ENCODE data around the gene PCARE.

Gene PCARE

GRCh38 chr2:29039718-29040480 lies 34.4 kb downstream of the PCARE start:
- DNase-seq (ENCODE audit: low read depth in 1 of 2, low spot score in 1 of 2), result no peak

- no peak for DNase-seq (ENCODE audit: low read depth in 1 of 2, low spot score in 1 of 2)
Observed at GRCh38 chr2:29035016-29035745, 39.1 kb downstream of the PCARE start.

GRCh38 chr2:29033656-29034055 lies 40.7 kb downstream of the PCARE start:
- no peak for DNase-seq (ENCODE audit: low read depth in 1 of 2, low spot score in 1 of 2)

GRCh38 chr2:29033172-29033571 lies 41.2 kb downstream of the PCARE start:
- DNase-seq (ENCODE audit: low read depth in 1 of 2, low spot score in 1 of 2), result no peak

GRCh38 chr2:29032189-29032588 lies 42.1 kb downstream of the PCARE start:
- no peak for DNase-seq (ENCODE audit: low read depth in 1 of 2, low spot score in 1 of 2)

GRCh38 chr2:29031046-29031445 lies 43.3 kb downstream of the PCARE start:
- DNase-seq (ENCODE audit: low read depth in 1 of 2, low spot score in 1 of 2), result no peak

GRCh38 chr2:29025711-29026110 lies 48.6 kb downstream of the PCARE start:
- DNase-seq (ENCODE audit: low read depth in 1 of 2, low spot score in 1 of 2), result no peak

GRCh38 chr2:29024882-29025430 lies 49.4 kb downstream of the PCARE start:
- no peak for DNase-seq (ENCODE audit: low read depth in 1 of 2, low spot score in 1 of 2)

- DNase-seq (ENCODE audit: low read depth in 1 of 2, low spot score in 1 of 2), result no peak
Observed at GRCh38 chr2:29023188-29023587, 51.1 kb downstream of the PCARE start.

GRCh38 chr2:29022679-29023078 lies 51.6 kb downstream of the PCARE start:
- DNase-seq (ENCODE audit: low read depth in 1 of 2, low spot score in 1 of 2), result no peak

GRCh38 chr2:29021886-29022285 lies 52.4 kb downstream of the PCARE start:
- DNase-seq (ENCODE audit: low read depth in 1 of 2, low spot score in 1 of 2), result no peak

GRCh38 chr2:29017716-29018435 lies 56.4 kb downstream of the PCARE start:
- no peak for DNase-seq (ENCODE audit: low read depth in 1 of 2, low spot score in 1 of 2)

- DNase-seq (ENCODE audit: low read depth in 1 of 2, low spot score in 1 of 2), result no peak
Observed at GRCh38 chr2:29016504-29016903, 57.8 kb downstream of the PCARE start.

GRCh38 chr2:29015701-29016470 lies 58.4 kb downstream of the PCARE start:
- DNase-seq (ENCODE audit: low read depth in 1 of 2, low spot score in 1 of 2), result no peak

- peak; percentile 41 to 44 for DNase-seq (ENCODE audit: low read depth in 1 of 2, low spot score in 1 of 2)
Observed at GRCh38 chr2:29014811-29015421, 59.4 kb downstream of the PCARE start.

- DNase-seq (ENCODE audit: low read depth in 1 of 2, low spot score in 1 of 2), result no peak
Observed at GRCh38 chr2:29014331-29014730, 60.0 kb downstream of the PCARE start.

GRCh38 chr2:29013057-29013780 lies 61.1 kb downstream of the PCARE start:
- DNase-seq (ENCODE audit: low read depth in 1 of 2, low spot score in 1 of 2), result no peak

- DNase-seq (ENCODE audit: low read depth in 1 of 2, low spot score in 1 of 2), result no peak
Observed at GRCh38 chr2:29012211-29012681, 62.1 kb downstream of the PCARE start.
